GM12873 (cell line): Measurements from ENCODE around the gene THSD4.

Source experiments
- TF ChIP-seq, protein P1 (sequence below): IDR thresholded peaks from 2 replicates; pipeline ENCODE4 v1.5.1; 2012; ENCODE audit warnings: low read depth, mild to moderate bottlenecking, moderate library complexity, low read length, control low read depth; ENCODE audit not compliant: insufficient read depth; ENCODE audit errors: missing control alignments

Gene THSD4

DNA sequence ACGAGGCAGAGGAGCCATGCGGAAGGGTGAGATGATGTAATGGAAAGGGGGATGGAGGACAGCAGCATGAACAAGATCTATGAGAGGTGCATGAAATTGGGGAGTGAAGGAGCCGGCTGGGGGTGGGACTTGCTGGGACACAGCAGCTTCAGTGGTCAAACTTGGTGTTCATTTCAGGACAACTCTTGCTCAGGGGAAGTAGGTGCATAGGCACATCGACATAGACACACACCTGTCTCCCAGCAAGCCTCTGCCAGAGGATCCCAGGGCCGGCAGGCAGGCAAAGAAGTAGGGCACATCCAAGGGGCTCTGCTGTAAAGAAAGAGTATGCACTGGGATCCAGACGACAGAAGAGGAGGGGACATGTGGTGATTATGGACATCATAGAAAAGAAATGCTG is 582.0 kb downstream of the THSD4 start:
- TF ChIP-seq, protein P1, sequence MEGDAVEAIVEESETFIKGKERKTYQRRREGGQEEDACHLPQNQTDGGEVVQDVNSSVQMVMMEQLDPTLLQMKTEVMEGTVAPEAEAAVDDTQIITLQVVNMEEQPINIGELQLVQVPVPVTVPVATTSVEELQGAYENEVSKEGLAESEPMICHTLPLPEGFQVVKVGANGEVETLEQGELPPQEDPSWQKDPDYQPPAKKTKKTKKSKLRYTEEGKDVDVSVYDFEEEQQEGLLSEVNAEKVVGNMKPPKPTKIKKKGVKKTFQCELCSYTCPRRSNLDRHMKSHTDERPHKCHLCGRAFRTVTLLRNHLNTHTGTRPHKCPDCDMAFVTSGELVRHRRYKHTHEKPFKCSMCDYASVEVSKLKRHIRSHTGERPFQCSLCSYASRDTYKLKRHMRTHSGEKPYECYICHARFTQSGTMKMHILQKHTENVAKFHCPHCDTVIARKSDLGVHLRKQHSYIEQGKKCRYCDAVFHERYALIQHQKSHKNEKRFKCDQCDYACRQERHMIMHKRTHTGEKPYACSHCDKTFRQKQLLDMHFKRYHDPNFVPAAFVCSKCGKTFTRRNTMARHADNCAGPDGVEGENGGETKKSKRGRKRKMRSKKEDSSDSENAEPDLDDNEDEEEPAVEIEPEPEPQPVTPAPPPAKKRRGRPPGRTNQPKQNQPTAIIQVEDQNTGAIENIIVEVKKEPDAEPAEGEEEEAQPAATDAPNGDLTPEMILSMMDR, result no peak

DNA sequence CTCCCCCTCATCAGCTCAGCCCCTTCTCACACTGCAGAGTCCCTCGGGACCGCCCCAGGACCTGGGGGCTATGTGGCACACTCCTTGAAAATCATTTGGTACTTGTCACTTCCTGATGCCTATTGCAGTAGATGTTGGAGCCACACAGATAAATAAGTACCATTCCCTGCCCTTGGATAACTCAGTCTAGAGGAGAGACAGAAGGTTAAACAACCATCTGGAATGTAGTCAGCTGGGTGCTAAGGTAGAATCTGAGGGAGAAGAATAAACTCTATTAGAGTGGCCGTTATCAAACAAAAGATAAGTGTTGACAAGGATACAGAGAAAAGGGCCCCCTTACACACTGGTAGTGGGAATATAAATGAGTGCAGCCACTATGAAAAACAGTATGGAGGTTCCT is 582.8 kb downstream of the THSD4 start:
- TF ChIP-seq, protein P1, result no peak

DNA sequence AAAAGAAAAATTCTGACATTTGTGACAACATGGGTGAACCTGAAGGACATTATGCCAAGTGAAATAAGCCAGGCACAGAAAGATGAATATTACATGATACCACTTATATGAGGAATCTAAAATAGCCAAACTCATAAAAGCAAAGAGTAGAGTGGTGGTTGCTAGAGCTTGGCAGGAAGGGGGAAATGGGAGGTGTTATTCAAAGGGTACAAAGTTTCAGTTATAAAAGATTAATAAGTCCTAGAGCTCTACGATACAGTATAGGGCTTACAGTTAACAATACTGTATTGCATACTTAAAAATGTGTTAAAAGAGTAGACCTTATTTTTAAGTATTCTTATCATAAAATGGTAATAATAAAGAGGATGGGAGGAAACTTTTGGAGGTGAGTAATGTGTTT is 583.5 kb downstream of the THSD4 start:
- TF ChIP-seq, protein P1, result no peak

DNA sequence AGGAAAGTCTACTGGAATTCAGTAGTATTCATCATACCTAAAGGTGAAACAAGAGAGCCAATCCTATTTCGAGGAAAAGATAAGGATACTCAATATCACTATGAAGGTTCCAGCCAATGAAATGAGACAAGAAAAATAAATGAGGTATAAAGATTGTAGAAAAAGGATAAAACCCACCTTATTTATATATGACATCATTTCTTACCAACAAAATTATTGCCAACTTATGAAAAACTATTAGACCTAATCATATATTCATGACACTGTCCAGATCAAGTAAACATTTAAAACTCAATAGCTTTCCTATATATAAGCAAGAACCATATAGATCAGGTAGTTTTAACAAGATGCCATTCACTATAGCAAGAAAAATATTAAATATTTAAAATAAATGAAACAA is 584.7 kb downstream of the THSD4 start:
- TF ChIP-seq, protein P1, result no peak

DNA sequence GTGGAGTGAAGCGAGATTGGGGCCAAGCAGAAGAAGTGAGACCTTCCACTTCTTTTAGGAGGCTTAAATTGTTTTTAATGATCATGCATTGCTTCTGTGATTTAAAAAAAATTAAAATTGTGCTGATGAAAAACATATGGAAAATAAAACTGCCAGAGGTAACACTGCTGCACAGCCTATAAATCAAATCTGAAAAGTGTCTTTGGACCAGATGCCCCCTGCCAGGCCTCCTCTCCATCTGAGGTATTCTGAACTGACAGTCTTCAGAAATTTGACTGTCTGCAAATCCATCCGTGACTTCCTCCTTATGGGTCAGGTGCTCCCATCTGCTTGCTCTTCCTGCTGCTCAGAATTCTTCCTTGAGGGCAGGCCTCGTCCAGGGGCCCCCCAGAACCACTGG is 586.5 kb downstream of the THSD4 start:
- TF ChIP-seq, protein P1, result no peak

DNA sequence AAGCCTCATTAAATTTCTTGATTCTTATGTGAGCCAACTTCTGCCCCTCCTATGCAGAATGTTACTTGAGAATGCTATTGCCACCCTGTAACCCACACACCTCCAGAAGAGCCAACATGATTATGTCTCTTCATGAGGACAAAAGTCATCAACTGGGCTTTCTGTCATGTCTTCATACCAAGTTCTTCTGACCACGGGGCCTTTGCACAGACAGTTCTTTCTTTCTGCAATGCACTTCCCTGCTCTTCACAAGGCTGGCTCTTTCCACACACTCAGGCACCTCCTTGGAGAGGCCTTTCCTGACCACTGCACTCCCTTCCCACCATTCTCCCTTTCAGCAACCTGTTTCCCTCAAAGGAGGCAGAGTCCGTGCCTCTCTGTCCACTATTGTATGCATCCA is 587.2 kb downstream of the THSD4 start:
- TF ChIP-seq, protein P1, result no peak

DNA sequence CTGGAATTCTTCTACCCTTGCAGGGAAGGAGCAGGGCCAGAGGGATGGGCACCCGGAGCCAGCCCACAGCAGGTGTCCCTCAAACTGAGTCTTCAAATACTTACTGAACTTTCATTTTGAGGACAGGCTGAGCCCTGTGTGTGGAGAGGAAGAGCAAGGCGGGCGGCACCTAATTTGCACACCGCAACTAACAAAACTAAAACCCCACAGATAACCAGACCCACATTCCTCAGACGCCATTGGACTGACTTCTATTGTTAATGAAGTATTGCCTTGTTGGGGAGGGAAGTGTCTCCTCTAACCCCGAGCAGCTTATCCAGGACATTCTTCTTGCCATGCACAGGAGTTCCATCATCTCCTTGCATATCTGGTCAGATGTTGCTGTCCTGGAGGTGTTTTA is 589.9 kb downstream of the THSD4 start:
- TF ChIP-seq, protein P1, result no peak
